ACC112 (cell line): ENCODE measurements around the gene TGM5.
"Not testable (repeated sequence)": the region's sequence is repeated elsewhere in the genome, so short reads cannot be mapped to it uniquely, and the experiment has no call there.

Experiments used
- H2AFZ ChIP-seq: fragments of 200-600 bp; sonication (generic); one replicate; pipeline ENCODE4 v1.6.0; 2017; ENCODE audit warnings: antibody characterized with exemption, low read length; ENCODE audit not compliant: unreplicated experiment
- H3K27ac ChIP-seq: fragments of 200-600 bp; sonication (generic); 2 replicates; pipeline ENCODE4 v1.5.1; 2014; ENCODE audit warnings: low read depth, mild to moderate bottlenecking, antibody characterized with exemption, low read length, moderate library complexity
- H3K27me3 ChIP-seq: fragments of 200-600 bp; sonication (generic); 2 replicates; pipeline ENCODE4 v1.6.1; 2014; ENCODE audit warnings: mild to moderate bottlenecking, antibody characterized with exemption, low read length, moderate library complexity, mixed read lengths; ENCODE audit not compliant: insufficient read depth
- H3K36me3 ChIP-seq: fragments of 200-600 bp; sonication (generic); 2 replicates; pipeline ENCODE4 v1.6.1; 2016; ENCODE audit warnings: mild to moderate bottlenecking, antibody characterized with exemption, low read length, moderate library complexity, mixed read lengths; ENCODE audit not compliant: insufficient read depth
- H3K4me1 ChIP-seq: fragments of 200-600 bp; sonication (generic); one replicate; pipeline ENCODE4 v1.6.1; 2016; ENCODE audit warnings: low read length, mixed read lengths; ENCODE audit not compliant: insufficient read depth, unreplicated experiment, control insufficient read depth
- H3K4me3 ChIP-seq: fragments of 200-600 bp; sonication (generic); 2 replicates; pipeline ENCODE4 v1.5.1; 2014; ENCODE audit warnings: mild to moderate bottlenecking, low read depth, low read length
- H3K79me2 ChIP-seq: fragments of 200-600 bp; sonication (generic); one replicate; pipeline ENCODE4 v1.6.0; 2016; ENCODE audit warnings: low read length; ENCODE audit not compliant: control insufficient read depth, unreplicated experiment, insufficient read depth

The TGM5 gene

DNA sequence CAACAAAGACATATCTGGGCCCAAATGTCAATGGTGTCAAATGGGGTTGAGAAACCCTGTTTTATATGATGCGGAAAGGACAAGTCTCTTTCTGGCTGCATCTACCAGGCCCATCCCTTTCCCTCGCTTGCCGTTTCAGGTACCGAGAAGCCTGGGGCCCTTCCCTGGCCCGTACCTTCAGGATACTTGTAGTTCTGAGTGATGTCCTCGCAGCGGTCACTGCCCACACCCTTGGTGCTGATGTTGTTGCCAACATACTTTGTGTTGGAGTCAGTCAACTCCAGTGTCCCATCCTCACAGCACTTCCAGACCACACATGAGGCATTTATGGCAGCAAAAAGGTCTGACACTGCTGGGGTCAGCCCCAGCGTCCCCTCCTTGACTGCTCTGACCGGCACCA, 59.7 kb downstream of the TGM5 start:
- Histone ChIP-seq H3K27me3 (peaks cover 57% of the 10 kb centered on the region), H3K79me2 (no peaks in the 10 kb centered on the region), H2AFZ (no peak overlapping the region), H3K4me3 (no peak overlapping the region), H3K4me1 (no peaks in the 10 kb centered on the region), H3K36me3 (no peaks in the 10 kb centered on the region), H3K27ac (no peak overlapping the region)

DNA sequence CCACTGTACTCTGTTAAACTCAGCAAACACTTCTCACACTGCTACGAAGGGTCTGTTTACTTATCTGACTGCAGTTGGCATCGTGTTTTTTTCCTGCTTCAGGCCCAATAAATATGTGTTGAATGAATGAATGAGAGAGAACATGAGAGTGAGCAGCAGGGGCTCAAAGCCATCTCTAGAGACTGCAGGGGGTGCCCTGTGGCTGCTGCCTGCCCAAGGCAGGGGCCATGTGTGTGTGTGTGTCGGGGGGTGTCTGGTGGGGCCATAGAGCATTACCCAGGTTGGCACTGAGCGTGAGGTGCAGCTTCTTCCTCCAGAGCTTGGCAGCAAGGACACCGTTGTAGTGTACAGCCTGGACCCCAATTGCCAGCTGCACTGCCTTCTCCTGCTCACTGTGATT, 60.7 kb downstream of the TGM5 start:
- no peak overlapping the region for H3K27ac ChIP-seq
- H3K27me3 ChIP-seq, result peaks cover 53% of the 10 kb centered on the region

DNA sequence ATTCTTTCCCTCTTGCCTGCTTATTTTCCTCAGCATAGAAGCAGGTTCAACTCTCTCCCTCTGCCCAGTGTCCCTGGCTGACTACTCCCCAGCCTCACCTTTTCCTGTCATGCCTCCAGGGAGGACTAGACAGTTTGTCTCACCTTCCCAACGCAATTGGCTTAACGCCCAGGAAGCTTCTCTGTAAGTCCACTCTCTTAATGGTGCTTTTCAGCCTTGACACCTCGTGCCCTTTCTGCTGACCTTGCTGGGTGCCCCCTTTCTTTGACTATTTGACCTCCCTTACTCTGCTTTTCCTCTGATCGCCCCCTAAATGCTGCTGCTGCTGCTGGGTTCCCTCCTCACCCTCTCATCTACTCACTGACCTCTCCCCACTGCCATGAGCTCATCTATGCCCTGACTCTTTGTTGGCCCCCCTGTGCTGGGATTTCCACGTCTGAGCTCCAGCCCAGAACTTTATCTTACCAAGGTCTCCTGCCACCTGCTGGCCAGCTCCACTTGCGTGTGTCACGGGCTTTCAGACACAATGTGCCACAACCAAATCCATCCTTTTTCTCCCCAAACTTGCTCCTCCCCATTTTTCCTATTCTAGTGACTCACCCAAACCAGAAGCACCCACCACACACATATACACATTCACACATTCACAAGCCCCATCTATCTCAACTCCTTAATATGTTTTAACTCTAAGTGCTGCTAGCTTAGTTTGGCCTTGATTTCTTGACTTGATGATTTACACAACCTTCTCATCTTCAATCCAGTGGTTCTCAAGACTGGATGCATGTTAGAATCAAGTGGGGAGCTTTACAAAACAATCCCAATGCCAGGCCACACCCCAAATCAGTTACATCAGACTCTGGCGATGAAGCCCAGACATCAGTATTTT, 62.5 kb downstream of the TGM5 start:
- Histone ChIP-seq H3K4me1 (no peaks in the 10 kb centered on the region), H2AFZ (no peak overlapping the region), H3K36me3 (no peaks in the 10 kb centered on the region)

More for the DNA sequence above, 60.7 kb downstream of the TGM5 start:
- no peaks in the 10 kb centered on the region for H3K4me1 ChIP-seq
- no peaks in the 10 kb centered on the region for H3K79me2 ChIP-seq
- H3K4me3 ChIP-seq, result no peak overlapping the region
- H3K36me3 ChIP-seq, result no peaks in the 10 kb centered on the region
- H2AFZ ChIP-seq, result no peak overlapping the region

DNA sequence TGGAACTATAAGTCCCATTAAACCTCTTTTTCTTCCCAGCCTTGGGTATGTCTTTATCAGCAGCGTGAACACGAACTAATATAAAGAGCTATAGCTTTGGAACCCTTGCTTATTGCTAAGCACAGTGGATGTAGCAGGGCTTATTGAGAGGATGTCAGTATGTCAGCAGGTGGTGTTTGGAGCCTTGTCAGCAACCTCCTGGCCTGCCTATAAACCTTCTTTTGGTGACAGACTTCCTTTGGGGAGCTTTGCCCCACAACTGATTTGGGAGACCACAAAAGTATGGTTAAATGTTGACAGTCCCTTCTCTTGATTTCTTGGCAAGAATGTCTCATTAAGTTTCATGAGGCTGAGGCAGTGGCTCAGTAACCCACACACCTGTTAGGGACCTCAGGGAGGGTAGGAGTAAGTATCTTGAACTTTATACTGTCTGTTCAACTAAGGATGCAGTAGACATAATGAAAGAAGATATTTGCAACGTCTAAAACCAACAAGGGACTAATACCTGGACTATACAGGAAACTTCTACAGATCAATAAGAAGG, 66.7 kb downstream of the TGM5 start:
- H2AFZ ChIP-seq, result no peak overlapping the region
- H3K27ac ChIP-seq, result no peak overlapping the region
- no peaks in the 10 kb centered on the region for H3K27me3 ChIP-seq
- peaks cover under 1% of the 10 kb centered on the region for H3K4me1 ChIP-seq
- no peaks in the 10 kb centered on the region for H3K79me2 ChIP-seq
- no peaks in the 10 kb centered on the region for H3K36me3 ChIP-seq
- no peak overlapping the region for H3K4me3 ChIP-seq

More for the DNA sequence above, 62.5 kb downstream of the TGM5 start:
- Histone ChIP-seq H3K79me2 (no peaks in the 10 kb centered on the region), H3K27ac (no peak overlapping the region), H3K4me3 (no peak overlapping the region), H3K27me3 (peaks cover 35% of the 10 kb centered on the region)

DNA sequence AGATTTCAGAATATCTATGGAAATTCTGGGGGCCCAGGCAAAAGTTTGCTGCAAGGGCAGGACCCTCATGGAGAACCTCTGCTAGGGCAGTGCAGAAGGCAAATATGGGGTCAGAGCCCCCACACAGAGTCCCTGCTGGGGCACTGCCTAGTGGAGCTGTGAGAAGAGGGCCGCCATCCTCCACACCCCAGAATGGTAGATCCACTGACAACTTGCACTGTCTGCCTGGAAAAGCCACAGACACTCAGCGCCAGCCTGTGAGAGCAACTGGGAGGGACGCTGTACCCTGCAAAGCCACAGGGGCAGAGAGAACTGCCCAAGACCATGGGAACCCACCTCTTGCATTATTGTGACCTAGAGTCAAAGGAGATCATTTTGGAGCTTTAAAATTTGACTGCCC, 67.7 kb downstream of the TGM5 start:
- Histone ChIP-seq H3K4me3 (no peak overlapping the region), H3K27ac (no peak overlapping the region), H3K79me2 (no peaks in the 10 kb centered on the region), H2AFZ (no peak overlapping the region), H3K36me3 (0 out of 2 replicates have a peak, but pooled peaks cover 4% of the 10 kb centered on the region), H3K27me3 (no peaks in the 10 kb centered on the region), H3K4me1 (peaks cover 7% of the 10 kb centered on the region)

DNA sequence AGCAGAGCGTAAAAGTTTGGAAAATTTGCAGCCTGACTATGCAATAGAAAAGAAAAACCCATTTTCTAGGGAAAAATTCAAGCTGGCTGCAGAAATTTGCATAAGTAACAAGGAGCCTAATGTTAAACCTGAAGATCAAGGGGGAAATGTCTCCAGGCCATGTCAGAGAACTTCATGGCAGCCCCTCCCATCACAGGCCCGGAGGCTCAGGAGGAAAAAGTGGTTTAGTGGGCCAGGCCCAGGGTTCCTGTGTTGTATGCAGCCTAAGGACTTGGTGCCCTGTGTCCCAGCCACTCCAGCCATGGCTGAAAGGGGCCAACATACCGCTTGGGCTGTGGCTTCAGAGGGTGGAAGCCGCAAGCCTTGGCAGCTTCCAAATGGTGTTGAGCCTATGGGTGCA, 68.2 kb downstream of the TGM5 start:
- H2AFZ ChIP-seq, H3K27me3 ChIP-seq, H3K4me3 ChIP-seq, H3K4me1 ChIP-seq, H3K79me2 ChIP-seq, H3K36me3 ChIP-seq, H3K27ac ChIP-seq: not testable (repeated sequence)

DNA sequence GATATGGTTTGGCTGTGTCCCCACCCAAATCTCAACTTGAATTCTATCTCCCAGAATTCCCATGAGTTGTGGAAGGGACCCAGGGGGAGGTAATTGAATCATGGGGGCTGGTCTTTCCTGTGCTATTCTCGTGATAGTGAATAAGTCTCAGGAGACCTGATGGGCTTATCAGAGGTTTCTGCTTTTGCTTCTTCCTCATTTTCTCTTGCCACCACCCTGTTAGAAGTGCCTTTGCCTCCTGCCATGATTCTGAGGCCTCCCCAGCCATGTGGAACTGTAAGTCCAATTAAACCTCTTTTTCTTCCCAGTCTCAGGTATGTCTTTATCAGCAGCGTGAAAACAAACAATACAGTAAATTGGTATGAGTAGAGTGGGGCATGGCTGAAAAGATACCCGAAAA, 69.0 kb downstream of the TGM5 start:
- not testable (repeated sequence) for H3K79me2 ChIP-seq, H3K4me3 ChIP-seq, H2AFZ ChIP-seq, H3K4me1 ChIP-seq, H3K27me3 ChIP-seq, H3K27ac ChIP-seq, H3K36me3 ChIP-seq

DNA sequence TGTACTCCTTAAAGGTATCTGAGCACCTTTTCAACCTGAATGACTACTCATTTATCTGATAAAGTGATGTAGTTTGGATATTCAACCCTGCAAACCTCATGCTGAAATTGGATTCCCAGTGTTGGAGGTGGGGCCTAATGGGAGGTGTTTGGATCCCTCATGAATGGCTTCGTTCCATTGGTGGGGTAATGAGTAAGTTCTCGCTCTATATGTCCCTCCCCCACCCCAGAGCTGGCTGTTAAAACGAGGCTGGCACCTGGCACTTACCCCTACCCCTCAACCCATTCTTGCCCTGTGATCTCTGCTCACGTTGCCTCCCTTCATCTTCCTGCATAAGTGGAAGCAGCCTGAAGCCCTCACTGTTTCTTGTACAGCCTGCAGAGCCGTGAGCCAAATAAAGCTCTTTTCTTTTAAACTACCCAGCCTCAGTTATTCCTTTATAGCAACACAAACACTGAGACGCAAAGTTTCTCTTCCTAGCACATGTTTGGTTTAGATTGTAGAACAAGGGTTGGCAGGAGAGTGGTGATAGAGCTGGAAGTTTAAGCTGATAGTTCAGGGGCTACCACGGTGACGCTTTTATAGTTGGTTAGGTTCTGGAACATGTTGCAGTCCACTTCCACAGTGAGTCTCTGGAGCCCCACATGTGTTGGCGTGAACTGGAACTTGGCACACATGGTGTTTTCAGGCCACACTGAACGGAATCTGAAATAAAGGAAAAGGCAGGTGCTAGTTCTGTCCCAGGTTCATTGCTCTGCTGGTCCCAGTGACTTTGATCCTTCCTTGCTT, 69.8 kb downstream of the TGM5 start:
- Histone ChIP-seq H2AFZ (no peak overlapping the region), H3K36me3 (peaks cover 4% of the 10 kb centered on the region; the same call in 1 of the 2 replicates), H3K4me3 (no peak overlapping the region), H3K27ac (no peak overlapping the region), H3K79me2 (no peaks in the 10 kb centered on the region), H3K4me1 (peaks cover 7% of the 10 kb centered on the region), H3K27me3 (no peaks in the 10 kb centered on the region)

DNA sequence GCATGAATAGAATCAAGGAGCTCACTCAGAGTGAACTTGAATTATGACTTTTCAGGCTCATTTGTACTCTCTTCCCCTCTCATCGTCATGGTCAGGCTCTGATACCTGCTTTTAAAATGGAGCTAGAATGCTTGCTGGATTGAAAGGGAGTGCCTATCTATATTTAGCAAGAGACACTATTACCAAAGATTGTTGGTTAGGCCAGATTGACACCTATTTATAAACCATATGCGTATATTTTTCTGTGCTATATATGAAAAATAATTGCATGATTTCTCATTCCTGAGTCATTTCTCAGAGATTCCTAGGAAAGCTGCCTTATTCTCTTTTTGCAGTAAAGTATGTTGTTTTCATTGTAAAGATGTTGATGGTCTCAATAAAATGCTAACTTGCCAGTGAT, 71.9 kb downstream of the TGM5 start:
- Histone ChIP-seq H3K79me2 (no peaks in the 10 kb centered on the region), H3K4me1 (peaks cover 7% of the 10 kb centered on the region), H3K36me3 (peaks cover 6% of the 10 kb centered on the region; the same call in 1 of the 2 replicates), H3K4me3 (no peak overlapping the region), H2AFZ (no peak overlapping the region), H3K27me3 (no peaks in the 10 kb centered on the region), H3K27ac (no peak overlapping the region)

DNA sequence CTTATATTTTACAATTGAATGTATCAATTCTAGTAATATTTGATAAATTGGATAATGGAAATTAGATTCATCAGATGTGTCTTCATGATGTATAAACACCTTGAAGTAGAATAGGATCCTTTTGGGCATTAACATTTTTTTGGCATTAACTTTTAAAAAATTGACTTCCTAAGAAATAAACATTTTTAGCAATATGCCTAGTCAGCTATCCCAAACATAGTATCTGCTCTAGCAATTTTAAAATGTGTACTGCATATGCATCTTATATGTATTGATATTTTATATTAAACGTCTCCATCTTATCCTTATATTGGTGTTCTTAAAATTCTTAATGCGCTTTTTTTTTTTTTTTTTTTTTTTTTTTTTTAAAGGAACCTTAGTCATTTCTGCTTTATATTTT, 73.0 kb downstream of the TGM5 start:
- Histone ChIP-seq H3K27ac (no peak overlapping the region), H3K4me1 (peaks cover 7% of the 10 kb centered on the region), H3K27me3 (no peaks in the 10 kb centered on the region), H3K4me3 (no peak overlapping the region), H3K36me3 (peaks cover 13% of the 10 kb centered on the region; the same call in 1 of the 2 replicates), H3K79me2 (no peaks in the 10 kb centered on the region), H2AFZ (no peak overlapping the region)
